T-cell (primary cell): ENCODE results near the gene MVB12B. TPM values are rescaled to one million over a fixed set of nuclear protein-coding genes. Genes with fewer than 3 reads are reported as not detected.
A peak's percentile ranks its signal among the peaks of the same experiment; 100 is the strongest.

Source experiments
- ATAC-seq, 4 experiments: fragments of 200-7000 bp in 3 of 4; fragments of 150-1000 bp in 1 of 4; cut with Tn5 transposase; replicated peaks in 1 of 4; 1 replicate in 3 of 4; 2 replicates in 1 of 4; pipeline ENCODE4 v1.10.0; 2021; ENCODE audit warnings: moderate library complexity in 3 of 4, mild to moderate bottlenecking in 2 of 4, moderate number of reproducible peaks in 1 of 4
- CTCF ChIA-PET, 2 donors: fragments of 300-600 bp; sonication (Branson Sonifier 250); formaldehyde crosslinking; loops; one replicate each; lab custom pipeline; 2022; ENCODE audit warnings: antibody characterized with exemption in 2 of 2; lab: Charles Lee
- POLR2A ChIA-PET, 2 donors: fragments of 300-600 bp; sonication (Branson Sonifier 250); formaldehyde crosslinking; loops; one replicate each; lab custom pipeline; 2022; ENCODE audit warnings: antibody characterized with exemption in 2 of 2; lab: Charles Lee
- DNase-seq, 35 experiments: peaks; one replicate each; pipeline versions ENCODE4 v3.0.0 to v3.0.0-alpha.2; 2013 to 2023
- H3K27ac ChIP-seq: one replicate; pipeline ENCODE4 v1.5.1; 2013; ENCODE audit warnings: low read length
- H3K27me3 ChIP-seq, 2 experiments: replicated peaks in 1 of 2; 1 replicate in 1 of 2; 2 replicates in 1 of 2; pipeline versions ENCODE4 v1.6.1 to v1.7.0; 2013; ENCODE audit warnings: low read length in 1 of 2, mixed read lengths in 1 of 2; ENCODE audit not compliant: control insufficient read depth in 2 of 2, insufficient read depth in 2 of 2; ENCODE audit errors: extremely low read depth in 1 of 2
- H3K36me3 ChIP-seq, 2 donors: 1 replicate in 1 of 2; 2 replicates in 1 of 2; pipeline versions ENCODE4 v1.6.1 to v1.7.0; 2013; ENCODE audit warnings: low read length in 1 of 2; ENCODE audit not compliant: control insufficient read depth in 2 of 2, insufficient read depth in 1 of 2; ENCODE audit errors: extremely low read depth in 1 of 2
- H3K4me1 ChIP-seq, 2 experiments: 1 replicate in 1 of 2; 2 replicates in 1 of 2; pipeline versions ENCODE4 v1.6.1 to v1.7.0; 2013; ENCODE audit warnings: low read length in 2 of 2, mixed read lengths in 1 of 2; ENCODE audit not compliant: insufficient read depth in 2 of 2, control insufficient read depth in 1 of 2; ENCODE audit errors: extremely low read depth in 1 of 2
- H3K4me3 ChIP-seq, 2 donors: 1 replicate in 1 of 2; 2 replicates in 1 of 2; pipeline versions ENCODE4 v1.5.1 to v1.7.0; 2013; ENCODE audit warnings: mild to moderate bottlenecking in 2 of 2, low read length in 1 of 2, moderate library complexity in 1 of 2; ENCODE audit not compliant: control insufficient read depth in 1 of 2; ENCODE audit errors: extremely low read depth in 1 of 2
- H3K9me3 ChIP-seq: 2 replicates; pipeline ENCODE4 v1.7.0; 2013
- H3K27ac Mint-ChIP-seq, 2 donors: one replicate each; pipeline ENCODE4 v1.8.0; 2020 to 2021; ENCODE audit warnings: mild to moderate bottlenecking in 2 of 2, mixed read lengths in 2 of 2
- H3K27me3 Mint-ChIP-seq, 2 donors: one replicate each; pipeline ENCODE4 v1.8.0; 2021 to 2022; ENCODE audit warnings: mixed read lengths in 2 of 2
- H3K36me3 Mint-ChIP-seq: one replicate; pipeline ENCODE4 v1.8.0; 2021; ENCODE audit warnings: mixed read lengths
- H3K4me1 Mint-ChIP-seq, 3 donors: one replicate each; pipeline ENCODE4 v1.8.0; 2020 to 2022; ENCODE audit warnings: mixed read lengths in 3 of 3, mild to moderate bottlenecking in 1 of 3
- H3K4me3 Mint-ChIP-seq, 3 donors: one replicate each; pipeline ENCODE4 v1.8.0; 2020 to 2022; ENCODE audit warnings: mild to moderate bottlenecking in 3 of 3, mixed read lengths in 3 of 3, moderate library complexity in 3 of 3
- H3K9me3 Mint-ChIP-seq, 3 donors: one replicate each; pipeline ENCODE4 v1.8.0; 2020 to 2022; ENCODE audit warnings: mixed read lengths in 3 of 3
- WGBS: methylation state at CpG from one replicate; pipeline ENCODE4 v1.1.5; 2013; ENCODE audit warnings: missing lambda C conversion rate; ENCODE audit not compliant: insufficient coverage; 5-methylcytosine and 5-hydroxymethylcytosine counted together
- total RNA-seq, 35 experiments: library from RNA in 6 of 35; stranded (reverse) in 6 of 35; fragments of 120-200 nt in 1 of 35; gene quantifications; one replicate each; pipeline versions ENCODE4 v1.2.1 to v1.2.4 and lab custom pipeline; 2013 to 2026

MVB12B gene
- total RNA-seq, 5 donors from 2014 or later (not counting 1 experiment from before 2014, with no cell fraction given) = 8.2 to 25.2 (median 10.6) TPM

GRCh38 chr9:126394802-126395201 is 68.2 kb downstream of the MVB12B start:
- no peak overlapping the region for H3K4me3 ChIP-seq
- H3K9me3 Mint-ChIP-seq = no peaks in the 10 kb centered on the region
- peaks cover 3 to 42% of the 10 kb centered on the region in 2 experiments for H3K4me1 ChIP-seq
- no peaks in the 10 kb centered on the region for H3K27me3 ChIP-seq
- no peak overlapping the region for H3K27ac ChIP-seq
- POLR2A ChIA-PET = interaction anchor here in 1 of 2 donors (0.6 kb wide), 1 partner anchor 47 kb away, joined by 3 read pairs; no protein-coding TSS in a partner anchor
- no peak for ATAC-seq
- no peaks in the 10 kb centered on the region for H3K9me3 ChIP-seq
- DNase-seq = no peak
- H3K36me3 Mint-ChIP-seq = peaks cover 8% of the 10 kb centered on the region
- H3K27ac Mint-ChIP-seq = peak overlapping the region; percentile 2 to 46
- CTCF ChIA-PET = no interaction called here
- peaks cover 22 to 47% (median 47%) of the 10 kb centered on the region in 3 donors for H3K4me1 Mint-ChIP-seq
- no peak overlapping the region for H3K4me3 Mint-ChIP-seq
- peaks cover 8 to 27% of the 10 kb centered on the region in 2 donors for H3K36me3 ChIP-seq
- 93% methylated on average over 8 of the region's 9 CpGs for WGBS
- H3K27me3 Mint-ChIP-seq = no peaks in the 10 kb centered on the region

GRCh38 chr9:126395439-126396212 is 69.0 kb downstream of the MVB12B start:
- ChIA-PET CTCF (interaction anchor here (0.5 to 1.7 kb wide), 4 partner anchors 60 to 384 kb away, joined by 3 to 4 read pairs (median 4); no protein-coding TSS in a partner anchor), POLR2A (interaction anchor here in 1 of 2 donors (0.6 kb wide), 1 partner anchor 48 kb away, joined by 3 read pairs; no protein-coding TSS in a partner anchor)
- ATAC-seq = no peak
- no peaks in the 10 kb centered on the region for H3K27me3 ChIP-seq
- no peaks in the 10 kb centered on the region for H3K9me3 Mint-ChIP-seq
- no peak overlapping the region for H3K4me3 ChIP-seq
- H3K4me1 ChIP-seq = peaks cover 3 to 42% of the 10 kb centered on the region in 2 experiments
- H3K9me3 ChIP-seq = no peaks in the 10 kb centered on the region
- peak in 2 of 35 experiments; percentile 29 to 34 for DNase-seq
- WGBS = 37% methylated on average over 3 of the region's 7 CpGs
- peaks cover 8 to 27% of the 10 kb centered on the region in 2 donors for H3K36me3 ChIP-seq
- peaks cover 22 to 44% (median 43%) of the 10 kb centered on the region in 3 donors for H3K4me1 Mint-ChIP-seq
- peak overlapping the region; percentile 81 for H3K27ac ChIP-seq
- no peaks in the 10 kb centered on the region for H3K27me3 Mint-ChIP-seq
- H3K27ac Mint-ChIP-seq = peak overlapping the region; percentile 53 to 82
- peaks cover 8% of the 10 kb centered on the region for H3K36me3 Mint-ChIP-seq
- no peak overlapping the region for H3K4me3 Mint-ChIP-seq

- H3K36me3 Mint-ChIP-seq = peaks cover 8% of the 10 kb centered on the region
These were observed 70.4 kb downstream of the MVB12B start for GRCh38 chr9:126397056-126397455.

GRCh38 chr9:126398403-126399058 is 71.9 kb downstream of the MVB12B start:
- H3K4me3 ChIP-seq = no peak overlapping the region
- peaks cover 3 to 21% of the 10 kb centered on the region in 2 donors for H3K36me3 ChIP-seq

More at GRCh38 chr9:126397056-126397455, 70.4 kb downstream of the MVB12B start:
- CTCF ChIA-PET = interaction anchor here (0.5 to 1.7 kb wide), 9 partner anchors 68 to 346 kb away, joined by 3 to 10 read pairs (median 4); partner anchors contain the start of gene MVB12B (in 1 of the 2)
- Histone ChIP-seq H3K4me3 (no peak overlapping the region), H3K27me3 (no peaks in the 10 kb centered on the region), H3K36me3 (peaks cover 5 to 26% of the 10 kb centered on the region in 2 donors), H3K27ac (peak overlapping the region; percentile 81), H3K4me1 (peaks cover 3 to 38% of the 10 kb centered on the region in 2 experiments), H3K9me3 (no peaks in the 10 kb centered on the region)
- POLR2A ChIA-PET = interaction anchor here in 1 of 2 donors (0.6 kb wide), 1 partner anchor 79 kb away, joined by 3 read pairs; no protein-coding TSS in a partner anchor
- H3K4me1 Mint-ChIP-seq = peaks cover 22 to 41% (median 40%) of the 10 kb centered on the region in 3 donors
- H3K4me3 Mint-ChIP-seq = peak overlapping the region in 2 of 3 donors; percentile 47 to 60
- peak overlapping the region; percentile 82 to 92 for H3K27ac Mint-ChIP-seq
- ATAC-seq (peak; percentile 86 to 94 (median 90)), DNase-seq (peak; percentile 20 to 95 (median 77))
- no peaks in the 10 kb centered on the region for H3K9me3 Mint-ChIP-seq
- no peaks in the 10 kb centered on the region for H3K27me3 Mint-ChIP-seq
- 33% methylated on average over 1 of the region's 5 CpGs for WGBS

GRCh38 chr9:126399251-126399650 is 72.6 kb downstream of the MVB12B start:
- Histone ChIP-seq H3K9me3 (no peaks in the 10 kb centered on the region), H3K36me3 (peaks cover 3 to 21% of the 10 kb centered on the region in 2 donors), H3K27ac (no peak overlapping the region), H3K27me3 (no peaks in the 10 kb centered on the region), H3K4me1 (peaks cover 3 to 37% of the 10 kb centered on the region in 2 experiments), H3K4me3 (no peak overlapping the region)
- ChIA-PET POLR2A (no interaction called here), CTCF (interaction anchor here (0.5 to 2.2 kb wide), 9 partner anchors 25 to 371 kb away, joined by 3 to 10 read pairs (median 4); no protein-coding TSS in a partner anchor)
- Mint-ChIP-seq H3K4me3 (no peak overlapping the region), H3K36me3 (peaks cover 13% of the 10 kb centered on the region), H3K27ac (no peak overlapping the region), H3K27me3 (no peaks in the 10 kb centered on the region), H3K4me1 (peaks cover 32 to 51% (median 47%) of the 10 kb centered on the region in 3 donors), H3K9me3 (no peaks in the 10 kb centered on the region)
- DNase-seq = no peak
- WGBS = 88% methylated on average over 4 of the region's 8 CpGs
- no peak for ATAC-seq

More at GRCh38 chr9:126398403-126399058, 71.9 kb downstream of the MVB12B start:
- peak overlapping the region in 2 of 3 donors; percentile 36 to 49 for H3K4me3 Mint-ChIP-seq
- peak overlapping the region; percentile 19 to 52 for H3K27ac Mint-ChIP-seq
- POLR2A ChIA-PET = no interaction called here
- Histone ChIP-seq H3K27ac (peak overlapping the region; percentile 81), H3K4me1 (peaks cover 3 to 37% of the 10 kb centered on the region in 2 experiments), H3K27me3 (no peaks in the 10 kb centered on the region), H3K9me3 (no peaks in the 10 kb centered on the region)
- H3K36me3 Mint-ChIP-seq = peaks cover 13% of the 10 kb centered on the region
- peak in 3 of 4 experiments; percentile 44 to 53 (median 50) for ATAC-seq
- peak; percentile 23 to 84 (median 62) for DNase-seq
- H3K4me1 Mint-ChIP-seq = peaks cover 31 to 49% (median 47%) of the 10 kb centered on the region in 3 donors
- H3K9me3 Mint-ChIP-seq = no peaks in the 10 kb centered on the region
- 38% methylated on average over 23 of the region's 25 CpGs for WGBS
- H3K27me3 Mint-ChIP-seq = no peaks in the 10 kb centered on the region
- CTCF ChIA-PET = interaction anchor here (0.6 to 2.2 kb wide), 14 partner anchors 26 to 991 kb away, joined by 3 to 10 read pairs (median 4); no protein-coding TSS in a partner anchor
